H1 (cell line): ENCODE measurements around the gene SIRT7. TPM values are rescaled to one million over a fixed set of nuclear protein-coding genes. Genes with fewer than 3 reads are reported as not detected.

Experiments used
- EGR1 ChIP-seq: IDR thresholded peaks from 2 replicates; pipeline ENCODE4 v1.6.1; 2011; ENCODE audit warnings: low read depth, low read length, borderline replicate concordance
- polyA plus RNA-seq, 7 experiments: library from polyadenylated mRNA; depleted of rRNA in 3 of 7; stranded (reverse) in 5 of 7; unstranded in 2 of 7; fragments of >200 nt in 5 of 7; fragments of 200-250 nt in 2 of 7; gene quantifications; 1 replicate in 5 of 7; 2 replicates in 1 of 7; 4 replicates in 1 of 7; pipeline versions ENCODE4 v1.2.1 to v1.2.3, GENCODE V29; 2011 to 2013; ENCODE audit warnings: missing spikeins in 2 of 7, mixed read lengths in 2 of 7
- total RNA-seq: library from RNA; stranded (reverse); fragmentation: NEBNext Ultra II Directional; extraction: Animal tissue kit (Norgen Biotek cat#: 25700); gene quantifications from 2 replicates; pipeline ENCODE4 v1.2.1, GENCODE V29; 2021

SIRT7 gene
- total and polyA plus RNA-seq, 2 of the 8 experiments (the other 6 are each of a cell fraction or from before 2014, with no cell fraction given), result 5.8 to 16.6 TPM

GRCh38 chr17:81902653-81903414, 15.1 kb downstream of the SIRT7 start (continued):
- no peak for TF ChIP-seq EGR1
